GM18511 (cell line): Measurements from ENCODE around the gene MAB21L4.

Experiments used
- ATAC-seq: cut with Tn5 transposase; IDR thresholded peaks from one replicate; pipeline ENCODE4 v1.9.1; 2021; ENCODE audit warnings: mild to moderate bottlenecking, moderate library complexity; ENCODE audit not compliant: unreplicated experiment

MAB21L4 gene

GRCh38 chr2:240895656-240896388, at the start of gene MAB21L4:
Gene MAB21L4, minus strand, starts transcription at chr2:240896156. Its CDS starts 159 bp downstream, at chr2:240895997.
- ATAC-seq = no peak

GRCh38 chr2:240936106-240936505, 40.1 kb upstream of the MAB21L4 start:
- ATAC-seq = no peak

GRCh38 chr2:240935103-240935876, 39.3 kb upstream of the MAB21L4 start:
- ATAC-seq = no peak

GRCh38 chr2:240934701-240935102, 38.7 kb upstream of the MAB21L4 start:
- ATAC-seq = no peak

GRCh38 chr2:240933966-240934700, 38.2 kb upstream of the MAB21L4 start:
- ATAC-seq = no peak

GRCh38 chr2:240933048-240933965, 37.4 kb upstream of the MAB21L4 start:
- no peak for ATAC-seq

- ATAC-seq = no peak
These were observed 36.7 kb upstream of the MAB21L4 start for GRCh38 chr2:240932724-240933047.

GRCh38 chr2:240932001-240932723, 36.2 kb upstream of the MAB21L4 start:
- no peak for ATAC-seq

GRCh38 chr2:240931319-240931949, 35.5 kb upstream of the MAB21L4 start:
- ATAC-seq = no peak

- no peak for ATAC-seq
These were observed 34.8 kb upstream of the MAB21L4 start for GRCh38 chr2:240930631-240931318.

- no peak for ATAC-seq
These were observed 34.2 kb upstream of the MAB21L4 start for GRCh38 chr2:240930096-240930630.

- no peak for ATAC-seq
These were observed 33.6 kb upstream of the MAB21L4 start for GRCh38 chr2:240929364-240930095.

- no peak for ATAC-seq
These were observed 32.8 kb upstream of the MAB21L4 start for GRCh38 chr2:240928476-240929363.

GRCh38 chr2:240927390-240927781, 31.4 kb upstream of the MAB21L4 start:
- ATAC-seq = no peak

GRCh38 chr2:240926516-240927389, 30.8 kb upstream of the MAB21L4 start:
- ATAC-seq = no peak
